Ovary (tissue), 3 donors: ENCODE data around the gene ZNF524.

Source experiments
- CTCF ChIP-seq, 3 donors: fragments of 450-650 bp in 2 of 3; fragments of 200-600 bp in 1 of 3; IDR thresholded peaks; one replicate each; pipeline versions ENCODE4 v1.5.1 to v1.8.0; 2016 to 2022; ENCODE audit warnings: antibody characterized with exemption in 3 of 3, mild to moderate bottlenecking in 1 of 3
- EP300 ChIP-seq: sonication (generic); formaldehyde crosslinking; IDR thresholded peaks from one replicate; pipeline ENCODE4 v1.6.1; 2017; ENCODE audit warnings: antibody characterized with exemption
- POLR2A ChIP-seq: fragments of 450-650 bp; IDR thresholded peaks from one replicate; pipeline ENCODE4 v1.6.1; 2017; ENCODE audit warnings: antibody characterized with exemption, mild to moderate bottlenecking, moderate library complexity
- donor health status: DM: no; HTN: no; CAD: no.

GRCh38 chr19:55611300-55611982 is 11.4 kb downstream of the ZNF524 start:
- no peak for TF ChIP-seq CTCF (IDR thresholded peaks at IDR 0.05)
- no peak for TF ChIP-seq POLR2A
- TF ChIP-seq EP300: no peak
